Lung (tissue), 12 donors: Measurements from ENCODE around the gene ALPG. TPM values are rescaled to one million over a fixed set of nuclear protein-coding genes. Genes with fewer than 3 reads are reported as not detected.
"Not testable (repeated sequence)": the region's sequence is repeated elsewhere in the genome, so short reads cannot be mapped to it uniquely, and the experiment has no call there.

Experiments
- ATAC-seq: fragments of 200-7000 bp; cut with Tn5 transposase; one replicate; pipeline ENCODE4 v1.9.1; 2020; ENCODE audit warnings: moderate number of reproducible peaks; ENCODE audit not compliant: insufficient read depth, low FRiP score
- DNase-seq, 3 donors: peaks; one replicate each; pipeline ENCODE4 v3.0.0-alpha.2; 2013 to 2017
- H3K27ac ChIP-seq, 2 donors: one replicate each; pipeline ENCODE4 v1.5.1; 2013; ENCODE audit warnings: mild to moderate bottlenecking in 2 of 2, moderate library complexity in 2 of 2, control low read depth in 1 of 2, inconsistent platforms in 1 of 2, low read depth in 1 of 2, low read length in 1 of 2
- H3K27me3 ChIP-seq, 3 donors: one replicate each; pipeline ENCODE4 v1.5.1; 2013; ENCODE audit warnings: low read length in 2 of 3; ENCODE audit not compliant: control insufficient read depth in 3 of 3, insufficient read depth in 3 of 3
- H3K36me3 ChIP-seq, 4 donors: one replicate each; pipeline ENCODE4 v1.5.1; 2013; ENCODE audit warnings: low read length in 4 of 4, mild to moderate bottlenecking in 1 of 4, moderate library complexity in 1 of 4; ENCODE audit not compliant: control insufficient read depth in 4 of 4, insufficient read depth in 4 of 4
- H3K4me1 ChIP-seq, 5 donors: one replicate each; pipeline ENCODE4 v1.5.1; 2013; ENCODE audit warnings: low read length in 5 of 5, mild to moderate bottlenecking in 2 of 5, moderate library complexity in 1 of 5; ENCODE audit not compliant: control insufficient read depth in 5 of 5, insufficient read depth in 5 of 5
- H3K4me3 ChIP-seq: one replicate; pipeline ENCODE4 v1.5.1; 2013; ENCODE audit warnings: mild to moderate bottlenecking, control low read depth, moderate library complexity
- H3K9ac ChIP-seq, 2 donors: one replicate each; pipeline ENCODE4 v1.5.1; 2013; ENCODE audit warnings: low read length in 2 of 2, control low read depth in 1 of 2; ENCODE audit not compliant: insufficient read depth in 1 of 2
- H3K9me3 ChIP-seq, 4 donors: one replicate each; pipeline ENCODE4 v1.5.1; 2013; ENCODE audit warnings: low read length in 3 of 4, mild to moderate bottlenecking in 1 of 4, moderate library complexity in 1 of 4; ENCODE audit not compliant: control insufficient read depth in 4 of 4, insufficient read depth in 3 of 4
- WGBS, 2 donors: extraction: QIAGEN DNeasy Blood & Tissue Kit; methylation state at CpG; one replicate each; pipeline ENCODE4 v1.1.7; 2013; 5-methylcytosine and 5-hydroxymethylcytosine counted together
- polyA plus RNA-seq, 2 donors: library from polyadenylated mRNA; stranded (reverse); fragments of 200-250 nt; gene quantifications; one replicate each; pipeline ENCODE4 v1.2.1, GENCODE V29; 2013
- total RNA-seq, 2 donors: library from RNA; depleted of rRNA in 1 of 2; stranded (reverse); fragments of >200 nt in 1 of 2; gene quantifications; one replicate each; pipeline ENCODE4 v1.2.1, GENCODE V29; 2014 to 2021
- TF ChIP-seq, protein P1 (sequence below): IDR thresholded peaks from 2 replicates; pipeline ENCODE4 v1.5.1; 2012; ENCODE audit warnings: mild to moderate bottlenecking; ENCODE audit errors: control extremely low read depth, extremely low read depth
- donor health status: control.
- donor health status: control.
- donor health status: Bipolar disorder and iron deficiency.
- donor health status: healthy.
- donor health status: DM: yes; HTN: yes; CAD: no.

The ALPG gene
- total and polyA plus RNA-seq, 4 donors, result 0.14 to 1.2 (median 0.89) TPM

- Histone ChIP-seq H3K9me3 (peaks cover 0 to 2% (median 0%) of the 10 kb centered on the region in 4 donors), H3K9ac (no peak overlapping the region), H3K36me3 (no peaks in the 10 kb centered on the region), H3K4me3 (no peak overlapping the region), H3K4me1 (peaks cover 0 to 4% (median 0%) of the 10 kb centered on the region in 5 donors), H3K27me3 (no peaks in the 10 kb centered on the region), H3K27ac (no peak overlapping the region)
- 44 to 53% methylated on average over 14 of the region's 14 CpGs for WGBS, 2 donors
- ATAC-seq (no peak), DNase-seq (peak in 1 of 3 donors; percentile 32)
- TF ChIP-seq, protein P1, sequence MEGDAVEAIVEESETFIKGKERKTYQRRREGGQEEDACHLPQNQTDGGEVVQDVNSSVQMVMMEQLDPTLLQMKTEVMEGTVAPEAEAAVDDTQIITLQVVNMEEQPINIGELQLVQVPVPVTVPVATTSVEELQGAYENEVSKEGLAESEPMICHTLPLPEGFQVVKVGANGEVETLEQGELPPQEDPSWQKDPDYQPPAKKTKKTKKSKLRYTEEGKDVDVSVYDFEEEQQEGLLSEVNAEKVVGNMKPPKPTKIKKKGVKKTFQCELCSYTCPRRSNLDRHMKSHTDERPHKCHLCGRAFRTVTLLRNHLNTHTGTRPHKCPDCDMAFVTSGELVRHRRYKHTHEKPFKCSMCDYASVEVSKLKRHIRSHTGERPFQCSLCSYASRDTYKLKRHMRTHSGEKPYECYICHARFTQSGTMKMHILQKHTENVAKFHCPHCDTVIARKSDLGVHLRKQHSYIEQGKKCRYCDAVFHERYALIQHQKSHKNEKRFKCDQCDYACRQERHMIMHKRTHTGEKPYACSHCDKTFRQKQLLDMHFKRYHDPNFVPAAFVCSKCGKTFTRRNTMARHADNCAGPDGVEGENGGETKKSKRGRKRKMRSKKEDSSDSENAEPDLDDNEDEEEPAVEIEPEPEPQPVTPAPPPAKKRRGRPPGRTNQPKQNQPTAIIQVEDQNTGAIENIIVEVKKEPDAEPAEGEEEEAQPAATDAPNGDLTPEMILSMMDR, result no peak
Observed at GRCh38 chr2:232363784-232364615, 42.6 kb upstream of the ALPG start.

GRCh38 chr2:232364806-232365594 lies 41.6 kb upstream of the ALPG start:
- H3K36me3 ChIP-seq, H3K4me1 ChIP-seq, H3K27me3 ChIP-seq, H3K9me3 ChIP-seq, H3K9ac ChIP-seq, ATAC-seq, H3K4me3 ChIP-seq, H3K27ac ChIP-seq, DNase-seq: not testable (repeated sequence)
- WGBS, 2 donors, result 62 to 69% methylated on average over 17 to 18 of the region's 18 CpGs

DNA sequence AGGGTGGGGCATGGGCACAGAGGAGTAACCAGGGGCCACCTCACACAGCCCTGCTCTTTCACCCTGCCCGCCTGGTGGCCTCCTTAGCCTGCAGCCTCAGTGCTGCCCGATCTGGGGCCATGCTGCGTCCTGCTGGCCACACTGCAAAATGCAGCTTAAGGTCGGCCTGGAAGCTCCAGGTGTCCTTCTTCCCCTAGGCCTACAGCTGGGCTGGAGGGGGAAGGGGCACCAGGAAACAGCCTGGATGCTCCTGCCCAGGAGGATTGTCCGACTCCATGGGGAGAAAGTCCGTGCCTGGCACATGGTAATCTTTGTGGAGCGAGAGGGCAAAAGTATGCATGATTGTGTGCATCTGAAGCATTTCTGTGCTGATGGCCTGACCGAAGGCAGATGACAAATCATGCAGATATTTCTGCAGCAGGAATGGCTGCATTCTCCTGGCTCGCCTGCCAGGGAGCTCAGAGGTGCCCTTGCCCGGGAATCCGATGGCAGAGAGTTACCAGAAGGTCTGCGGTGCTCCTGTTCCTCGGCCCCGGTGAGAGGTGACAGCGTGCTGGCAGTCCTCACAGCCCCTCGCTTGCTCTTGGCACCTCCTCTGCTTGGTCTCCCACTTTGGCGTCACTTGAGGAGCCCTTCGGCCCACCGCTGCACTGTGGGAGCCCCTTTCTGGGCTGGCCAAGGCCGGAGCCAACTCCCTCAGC lies 40.9 kb upstream of the ALPG start:
- Histone ChIP-seq H3K9me3 (peaks cover 0 to 2% (median 0%) of the 10 kb centered on the region in 4 donors), H3K4me1 (peaks cover 0 to 4% (median 0%) of the 10 kb centered on the region in 5 donors), H3K36me3 (no peaks in the 10 kb centered on the region), H3K27ac (no peak overlapping the region), H3K4me3 (no peak overlapping the region), H3K27me3 (no peaks in the 10 kb centered on the region), H3K9ac (no peak overlapping the region)
- 73 to 77% methylated on average over 20 of the region's 20 CpGs for WGBS, 2 donors
- DNase-seq, result no peak
- no peak for ATAC-seq
- TF ChIP-seq, protein P1, result no peak

DNA sequence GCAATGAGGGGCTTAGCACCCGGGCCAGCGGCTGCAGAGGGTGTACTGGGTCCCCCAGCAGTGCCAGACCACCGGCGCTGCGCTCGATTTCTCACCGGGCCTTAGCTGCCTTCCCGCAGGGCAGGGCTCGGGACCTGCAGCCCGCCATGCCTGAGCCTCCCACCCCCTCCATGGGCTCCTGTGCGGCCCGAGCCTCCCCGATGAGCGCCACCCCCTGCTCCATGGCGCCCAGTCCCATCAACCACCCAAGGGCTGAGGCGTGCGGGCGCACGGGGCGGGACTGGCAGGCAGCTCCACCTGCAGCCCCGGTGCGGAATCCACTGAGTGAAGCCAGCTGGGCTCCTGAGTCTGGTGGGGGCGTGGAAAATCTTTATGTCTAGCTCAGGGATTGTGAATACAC lies 40.2 kb upstream of the ALPG start:
- not testable (repeated sequence) for DNase-seq, H3K27ac ChIP-seq, H3K9me3 ChIP-seq, H3K4me1 ChIP-seq, H3K9ac ChIP-seq, H3K36me3 ChIP-seq, H3K4me3 ChIP-seq, H3K27me3 ChIP-seq, ATAC-seq
- WGBS, 2 donors, result 89 to 97% methylated on average over 20 to 23 of the region's 23 CpGs
